SU-DHL-6 (cell line): Measurements from ENCODE around the gene SNX12.

Experiments
- EZH2phosphoT487 ChIP-seq: fragments of 200-600 bp; sonication (generic), shearing (Covaris generic); conservative IDR thresholded peaks from 2 replicates; pipeline ENCODE4 v1.6.1; 2018; ENCODE audit warnings: mild to moderate bottlenecking, antibody characterized with exemption, low read length, moderate library complexity, mixed read lengths
- TF ChIP-seq, protein P1 (sequence below): fragments of 200-600 bp; sonication (generic); IDR thresholded peaks from one replicate; pipeline ENCODE4 v1.5.1; 2017; ENCODE audit warnings: antibody characterized with exemption, mild to moderate bottlenecking, low read length, moderate library complexity; ENCODE audit not compliant: insufficient read depth, poor library complexity, severe bottlenecking

DNA sequence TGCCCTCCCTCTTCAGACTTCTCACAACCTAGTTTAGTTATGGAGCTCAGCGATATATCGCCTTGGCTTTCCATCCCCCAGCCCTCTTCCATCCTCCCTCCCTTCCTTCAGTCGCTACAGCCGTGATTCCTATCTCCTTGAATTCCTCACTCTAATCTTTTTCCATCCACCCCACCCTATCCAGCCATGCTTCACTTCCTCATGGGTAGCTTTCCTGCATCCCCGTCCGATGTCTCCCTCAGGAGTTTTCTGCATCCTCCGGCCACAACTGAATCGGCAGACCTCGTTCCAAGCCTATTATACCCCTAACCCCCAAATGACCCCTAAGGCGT lies 456 bp downstream of the SNX12 start:
- TF ChIP-seq, protein P1, sequence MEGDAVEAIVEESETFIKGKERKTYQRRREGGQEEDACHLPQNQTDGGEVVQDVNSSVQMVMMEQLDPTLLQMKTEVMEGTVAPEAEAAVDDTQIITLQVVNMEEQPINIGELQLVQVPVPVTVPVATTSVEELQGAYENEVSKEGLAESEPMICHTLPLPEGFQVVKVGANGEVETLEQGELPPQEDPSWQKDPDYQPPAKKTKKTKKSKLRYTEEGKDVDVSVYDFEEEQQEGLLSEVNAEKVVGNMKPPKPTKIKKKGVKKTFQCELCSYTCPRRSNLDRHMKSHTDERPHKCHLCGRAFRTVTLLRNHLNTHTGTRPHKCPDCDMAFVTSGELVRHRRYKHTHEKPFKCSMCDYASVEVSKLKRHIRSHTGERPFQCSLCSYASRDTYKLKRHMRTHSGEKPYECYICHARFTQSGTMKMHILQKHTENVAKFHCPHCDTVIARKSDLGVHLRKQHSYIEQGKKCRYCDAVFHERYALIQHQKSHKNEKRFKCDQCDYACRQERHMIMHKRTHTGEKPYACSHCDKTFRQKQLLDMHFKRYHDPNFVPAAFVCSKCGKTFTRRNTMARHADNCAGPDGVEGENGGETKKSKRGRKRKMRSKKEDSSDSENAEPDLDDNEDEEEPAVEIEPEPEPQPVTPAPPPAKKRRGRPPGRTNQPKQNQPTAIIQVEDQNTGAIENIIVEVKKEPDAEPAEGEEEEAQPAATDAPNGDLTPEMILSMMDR = no peak
- no peak for TF ChIP-seq EZH2phosphoT487
